ENCODE results near the gene TCF7. TPM values are rescaled to one million over a fixed set of nuclear protein-coding genes. Genes with fewer than 3 reads are reported as not detected.

Gene TCF7
- total RNA-seq, 1 donor from 2014 or later: 11.7 TPM

DNA sequence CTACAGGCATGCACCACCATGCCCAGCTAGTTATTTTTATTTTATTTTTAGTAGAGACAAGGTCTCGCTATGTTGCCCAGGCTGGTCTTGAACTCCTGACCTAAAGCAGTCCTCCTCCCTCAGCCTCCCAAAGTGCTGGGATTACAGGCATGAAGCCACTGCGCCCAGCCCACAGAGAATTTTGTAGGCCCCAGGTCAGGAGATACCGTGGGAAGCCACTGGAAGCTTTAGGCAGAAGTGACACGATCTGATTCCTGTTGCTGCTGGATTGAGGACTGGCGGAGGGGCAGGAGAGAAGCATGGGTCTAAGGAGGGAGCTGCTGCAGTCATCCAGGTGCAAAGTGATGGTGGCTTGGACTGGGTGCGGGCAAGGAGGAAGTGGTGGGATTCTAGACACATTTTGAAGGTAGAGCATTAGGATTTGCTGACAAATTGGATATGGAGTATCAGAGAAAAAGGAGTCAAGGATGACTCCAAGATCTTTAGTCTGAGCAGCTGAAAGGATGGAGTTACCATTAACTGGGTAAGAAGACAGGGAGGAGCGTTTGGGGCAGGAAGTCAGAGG is 20.7 kb downstream of the TCF7 start:
- H3K36me3 Mint-ChIP-seq: peaks cover 13% of the 10 kb centered on the region
- no peaks in the 10 kb centered on the region for H3K27me3 Mint-ChIP-seq
- DNase-seq (ENCODE audit: extremely low spot score, unreplicated experiment): no peak
- no peaks in the 10 kb centered on the region for H3K9me3 Mint-ChIP-seq
- H3K27ac Mint-ChIP-seq: no peak overlapping the region
- TF ChIP-seq, protein P1, sequence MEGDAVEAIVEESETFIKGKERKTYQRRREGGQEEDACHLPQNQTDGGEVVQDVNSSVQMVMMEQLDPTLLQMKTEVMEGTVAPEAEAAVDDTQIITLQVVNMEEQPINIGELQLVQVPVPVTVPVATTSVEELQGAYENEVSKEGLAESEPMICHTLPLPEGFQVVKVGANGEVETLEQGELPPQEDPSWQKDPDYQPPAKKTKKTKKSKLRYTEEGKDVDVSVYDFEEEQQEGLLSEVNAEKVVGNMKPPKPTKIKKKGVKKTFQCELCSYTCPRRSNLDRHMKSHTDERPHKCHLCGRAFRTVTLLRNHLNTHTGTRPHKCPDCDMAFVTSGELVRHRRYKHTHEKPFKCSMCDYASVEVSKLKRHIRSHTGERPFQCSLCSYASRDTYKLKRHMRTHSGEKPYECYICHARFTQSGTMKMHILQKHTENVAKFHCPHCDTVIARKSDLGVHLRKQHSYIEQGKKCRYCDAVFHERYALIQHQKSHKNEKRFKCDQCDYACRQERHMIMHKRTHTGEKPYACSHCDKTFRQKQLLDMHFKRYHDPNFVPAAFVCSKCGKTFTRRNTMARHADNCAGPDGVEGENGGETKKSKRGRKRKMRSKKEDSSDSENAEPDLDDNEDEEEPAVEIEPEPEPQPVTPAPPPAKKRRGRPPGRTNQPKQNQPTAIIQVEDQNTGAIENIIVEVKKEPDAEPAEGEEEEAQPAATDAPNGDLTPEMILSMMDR (conservative IDR thresholded peaks at IDR 0.05): no peak
- H3K4me1 Mint-ChIP-seq (ENCODE audit: unreplicated experiment): peaks cover 9% of the 10 kb centered on the region
- no peak overlapping the region for H3K4me3 Mint-ChIP-seq

DNA sequence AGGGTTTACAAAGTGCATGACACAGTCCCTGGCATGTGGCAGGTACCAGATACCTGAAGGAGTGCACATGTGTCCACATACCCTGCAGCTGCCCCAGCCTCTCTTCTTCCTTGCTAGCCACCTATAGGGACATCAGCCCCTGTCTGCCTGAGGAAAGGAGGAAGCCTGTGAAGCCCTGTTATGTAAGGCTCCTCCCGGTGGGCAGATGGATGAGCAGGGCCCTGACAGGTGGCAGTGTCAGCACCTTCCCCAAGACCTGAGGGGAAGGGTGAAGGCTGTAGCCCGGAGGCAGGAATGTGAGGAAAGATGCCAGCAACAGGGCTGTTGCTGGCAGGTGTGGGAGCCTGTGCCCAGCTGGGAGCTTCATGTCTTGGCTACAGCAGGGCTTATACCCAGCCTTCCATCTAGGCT is 21.7 kb downstream of the TCF7 start:
- Mint-ChIP-seq H3K27me3 (no peaks in the 10 kb centered on the region), H3K36me3 (peaks cover 9% of the 10 kb centered on the region), H3K9me3 (no peaks in the 10 kb centered on the region), H3K4me3 (no peak overlapping the region), H3K4me1 (ENCODE audit: unreplicated experiment) (peaks cover 11% of the 10 kb centered on the region), H3K27ac (no peak overlapping the region)
- TF ChIP-seq, protein P1 (conservative IDR thresholded peaks at IDR 0.05): no peak
- DNase-seq (ENCODE audit: extremely low spot score, unreplicated experiment): peak; percentile 29

DNA sequence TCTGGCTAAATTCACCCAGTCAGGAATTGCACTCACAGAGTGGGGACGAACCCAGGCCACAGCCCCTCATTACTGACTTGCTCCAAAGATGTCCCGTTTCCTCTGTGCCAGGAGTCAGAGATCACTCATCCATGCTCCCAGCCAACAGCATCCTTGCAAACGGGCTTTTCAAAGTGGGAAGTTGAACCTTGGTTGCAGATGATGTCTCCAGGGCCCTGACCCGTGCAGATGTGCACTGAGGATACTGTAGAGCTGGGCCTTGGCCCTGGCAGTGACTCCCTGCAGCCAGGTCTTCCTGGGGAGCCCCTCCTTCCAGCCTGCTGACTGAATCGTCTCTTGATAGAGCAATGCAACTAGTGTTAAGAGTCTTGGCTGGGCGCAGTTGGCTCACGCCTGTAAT is 22.3 kb downstream of the TCF7 start:
- Mint-ChIP-seq H3K4me3 (no peak overlapping the region), H3K4me1 (ENCODE audit: unreplicated experiment) (peaks cover 15% of the 10 kb centered on the region), H3K27ac (no peak overlapping the region), H3K27me3 (no peaks in the 10 kb centered on the region), H3K36me3 (peaks cover 9% of the 10 kb centered on the region), H3K9me3 (no peaks in the 10 kb centered on the region)
- peak; percentile 47 for DNase-seq (ENCODE audit: extremely low spot score, unreplicated experiment)
- TF ChIP-seq, protein P1 (conservative IDR thresholded peaks at IDR 0.05): no peak

DNA sequence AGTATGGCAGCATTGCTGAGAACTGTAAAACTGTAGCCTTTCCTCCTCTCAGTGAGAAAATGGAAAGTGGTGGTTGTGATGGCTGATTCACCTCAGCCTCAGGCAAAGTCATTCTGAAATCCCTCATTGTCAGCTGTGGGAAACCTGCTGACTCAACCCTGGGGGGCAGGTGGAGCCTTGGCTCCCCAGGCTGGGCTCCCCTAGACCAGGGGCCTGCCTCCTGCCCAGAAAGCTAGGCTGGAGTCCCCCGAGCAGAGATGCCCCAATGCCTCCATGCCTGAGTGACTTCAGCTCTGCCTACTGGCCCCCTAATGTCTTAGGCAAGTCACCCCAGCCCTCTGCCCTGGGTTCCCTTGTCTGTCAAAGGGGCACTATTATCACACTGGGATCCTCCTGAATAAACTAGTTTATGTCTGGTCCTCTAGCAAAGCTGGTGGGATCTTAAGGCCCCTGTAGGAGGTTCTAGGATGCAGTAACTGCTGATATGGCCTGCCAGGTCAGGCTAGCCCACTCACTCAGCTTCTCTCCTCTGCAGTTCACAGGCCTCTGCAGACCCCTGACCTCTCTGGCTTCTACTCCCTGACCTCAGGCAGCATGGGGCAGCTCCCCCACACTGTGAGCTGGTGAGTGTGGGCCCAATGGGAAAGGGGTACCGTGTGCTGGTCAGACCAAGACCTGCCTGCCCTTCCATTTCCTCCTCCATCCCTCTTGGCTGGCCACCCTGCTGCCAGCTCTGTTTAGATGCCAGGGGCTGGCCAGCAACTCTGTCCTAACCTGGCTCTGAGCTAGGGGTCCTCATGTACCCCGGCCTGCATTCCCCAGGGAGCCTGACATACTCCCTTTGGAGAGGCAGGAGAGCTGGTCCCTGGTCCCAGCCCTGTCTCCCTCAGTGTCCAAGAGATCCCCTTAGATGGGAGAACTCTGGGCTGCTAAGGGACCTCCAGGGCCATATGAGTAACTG is 24.2 kb downstream of the TCF7 start:
- Mint-ChIP-seq H3K27ac (no peak overlapping the region), H3K36me3 (peaks cover 9% of the 10 kb centered on the region), H3K27me3 (no peaks in the 10 kb centered on the region), H3K9me3 (no peaks in the 10 kb centered on the region), H3K4me3 (no peak overlapping the region), H3K4me1 (ENCODE audit: unreplicated experiment) (peaks cover 12% of the 10 kb centered on the region)
- TF ChIP-seq, protein P1 (conservative IDR thresholded peaks at IDR 0.05): no peak
- DNase-seq (ENCODE audit: extremely low spot score, unreplicated experiment): peak; percentile 40

DNA sequence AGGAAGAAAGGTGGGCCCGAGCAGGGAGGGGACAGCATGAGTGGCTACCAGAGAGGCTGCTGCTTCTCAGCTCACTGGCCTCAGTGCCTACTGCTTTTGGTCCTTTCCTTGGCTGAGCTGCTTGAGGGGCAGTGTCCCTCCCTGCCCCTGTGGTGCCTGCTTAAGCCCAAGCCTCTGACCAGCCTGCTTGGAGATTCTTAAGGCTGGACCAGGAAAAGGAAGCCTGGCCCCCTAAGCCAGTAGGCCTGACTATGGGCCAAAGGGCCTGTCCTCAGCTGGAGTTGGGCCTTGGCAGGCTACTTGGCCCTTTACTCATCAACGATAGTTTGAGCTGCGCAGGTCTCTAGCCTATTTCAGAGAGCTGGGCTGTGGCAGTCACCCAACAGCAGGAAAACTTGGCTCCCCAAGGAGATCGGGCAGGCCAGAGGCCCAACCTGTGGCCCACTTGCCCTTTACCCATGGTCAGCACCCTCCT is 24.9 kb downstream of the TCF7 start:
- no peak overlapping the region for H3K4me3 Mint-ChIP-seq
- DNase-seq (ENCODE audit: extremely low spot score, unreplicated experiment): peak; percentile 55
- peaks cover 9% of the 10 kb centered on the region for H3K36me3 Mint-ChIP-seq
- H3K9me3 Mint-ChIP-seq: no peaks in the 10 kb centered on the region
- peaks cover 12% of the 10 kb centered on the region for H3K4me1 Mint-ChIP-seq (ENCODE audit: unreplicated experiment)
- TF ChIP-seq, protein P1 (conservative IDR thresholded peaks at IDR 0.05): no peak
- no peak overlapping the region for H3K27ac Mint-ChIP-seq
- no peaks in the 10 kb centered on the region for H3K27me3 Mint-ChIP-seq
